Astrocyte (in vitro differentiated cells and primary cell): ENCODE results near the gene TCF7. TPM values are rescaled to one million over a fixed set of nuclear protein-coding genes. Genes with fewer than 3 reads are reported as not detected.

Experiments
- DNase-seq: peaks from one replicate; pipeline ENCODE4 v3.0.0-alpha.2; 2010; ENCODE audit warnings: low read depth
- FAIRE-seq: peaks from 2 replicates; lab custom pipeline; 2011; peaks lifted over from hg19 to GRCh38; lab: Jason Lieb, UNC
- H2AFZ ChIP-seq: 2 replicates; pipeline ENCODE4 v1.6.0; 2012; ENCODE audit warnings: low read depth, low read length, inconsistent platforms
- H3K27ac ChIP-seq: 2 replicates; pipeline ENCODE4 v1.5.1; 2011; ENCODE audit warnings: low read depth, low read length, inconsistent platforms
- H3K27me3 ChIP-seq: 2 replicates; pipeline ENCODE4 v1.6.0; 2011; ENCODE audit warnings: low read length, inconsistent platforms; ENCODE audit not compliant: insufficient read depth
- H3K36me3 ChIP-seq: 2 replicates; pipeline ENCODE4 v1.5.1; 2011; ENCODE audit warnings: low read length, inconsistent platforms; ENCODE audit not compliant: insufficient read depth
- H3K4me1 ChIP-seq: 2 replicates; pipeline ENCODE4 v1.5.1; 2011; ENCODE audit warnings: low read length, inconsistent platforms; ENCODE audit not compliant: insufficient read depth
- H3K4me2 ChIP-seq: 2 replicates; pipeline ENCODE4 v1.6.0; 2012; ENCODE audit warnings: low read length, inconsistent platforms
- H3K4me3 ChIP-seq: 2 replicates; pipeline ENCODE4 v1.5.1; 2011; ENCODE audit warnings: low read depth, mild to moderate bottlenecking, low read length, inconsistent platforms; ENCODE audit not compliant: insufficient read depth
- H3K79me2 ChIP-seq: 2 replicates; pipeline ENCODE4 v1.6.0; 2012; ENCODE audit warnings: mild to moderate bottlenecking, low read length, inconsistent platforms; ENCODE audit not compliant: insufficient read depth
- H3K9ac ChIP-seq: 2 replicates; pipeline ENCODE4 v1.6.0; 2012; ENCODE audit warnings: mild to moderate bottlenecking, low read length, inconsistent platforms
- H3K9me3 ChIP-seq: 2 replicates; pipeline ENCODE4 v1.5.1; 2012; ENCODE audit warnings: low read depth, mild to moderate bottlenecking, low read length, inconsistent platforms; ENCODE audit not compliant: insufficient read depth
- H4K20me1 ChIP-seq: 2 replicates; pipeline ENCODE4 v1.6.0; 2012; ENCODE audit warnings: low read length, inconsistent platforms; ENCODE audit not compliant: insufficient read depth
- H3K27ac Mint-ChIP-seq: one replicate; pipeline ENCODE4 v1.8.0; 2021; ENCODE audit warnings: mild to moderate bottlenecking, mixed read lengths; ENCODE audit not compliant: unreplicated experiment
- H3K27me3 Mint-ChIP-seq: one replicate; pipeline ENCODE4 v1.8.0; 2021; ENCODE audit warnings: low read depth, mixed read lengths; ENCODE audit not compliant: unreplicated experiment
- H3K36me3 Mint-ChIP-seq: one replicate; pipeline ENCODE4 v1.8.0; 2021; ENCODE audit warnings: low read depth, mixed read lengths; ENCODE audit not compliant: unreplicated experiment
- H3K4me1 Mint-ChIP-seq: one replicate; pipeline ENCODE4 v1.8.0; 2021; ENCODE audit warnings: low read depth, mixed read lengths; ENCODE audit not compliant: unreplicated experiment
- H3K4me3 Mint-ChIP-seq: one replicate; pipeline ENCODE4 v1.8.0; 2021; ENCODE audit warnings: mild to moderate bottlenecking, moderate library complexity, mixed read lengths; ENCODE audit not compliant: unreplicated experiment
- H3K9me3 Mint-ChIP-seq: one replicate; pipeline ENCODE4 v1.8.0; 2021; ENCODE audit warnings: mild to moderate bottlenecking, mixed read lengths; ENCODE audit not compliant: unreplicated experiment
- CTCF ChIP-seq: IDR thresholded peaks from 2 replicates; pipeline ENCODE4 v1.5.1; 2011; ENCODE audit warnings: low read depth, mild to moderate bottlenecking, inconsistent platforms, low read length, moderate library complexity; ENCODE audit not compliant: insufficient read depth
- EZH2 ChIP-seq: IDR thresholded peaks from 2 replicates; pipeline ENCODE4 v1.6.1; 2012; ENCODE audit warnings: mild to moderate bottlenecking, low read length, inconsistent platforms; ENCODE audit not compliant: insufficient read depth
- total RNA-seq: library from RNA; stranded (reverse); gene quantifications from 2 replicates; pipeline ENCODE4 v1.2.1, GENCODE V29; 2021

Gene TCF7
- total RNA-seq, 1 donor from 2014 or later, result 2.6 TPM

- no peak for TF ChIP-seq EZH2
- TF ChIP-seq CTCF, result no peak
- Histone ChIP-seq H4K20me1 (peaks cover 36% of the 10 kb centered on the region), H3K27me3 (no peaks in the 10 kb centered on the region), H2AFZ (no peak overlapping the region), H3K4me3 (no peak overlapping the region), H3K4me1 (peaks cover 11% of the 10 kb centered on the region), H3K4me2 (peak overlapping the region; percentile 93), H3K27ac (no peak overlapping the region), H3K9ac (peak overlapping the region; percentile 98), H3K9me3 (no peaks in the 10 kb centered on the region), H3K79me2 (peaks cover 37% of the 10 kb centered on the region), H3K36me3 (peaks cover 4% of the 10 kb centered on the region)
- FAIRE-seq (no peak), DNase-seq (no peak)
- Mint-ChIP-seq H3K27me3 (no peaks in the 10 kb centered on the region), H3K4me3 (peak overlapping the region; percentile 91), H3K4me1 (peaks cover 11% of the 10 kb centered on the region), H3K27ac (no peak overlapping the region), H3K36me3 (no peaks in the 10 kb centered on the region), H3K9me3 (no peaks in the 10 kb centered on the region)
Measured at GRCh38 chr5:134178096-134178419, 63.6 kb downstream of the TCF7 start.

- Mint-ChIP-seq H3K27me3 (no peaks in the 10 kb centered on the region), H3K27ac (no peak overlapping the region), H3K36me3 (no peaks in the 10 kb centered on the region), H3K9me3 (no peaks in the 10 kb centered on the region), H3K4me1 (peaks cover 4% of the 10 kb centered on the region), H3K4me3 (no peak overlapping the region)
- DNase-seq (no peak), FAIRE-seq (no peak)
- H3K9ac ChIP-seq, result no peak overlapping the region
- H3K36me3 ChIP-seq, result no peaks in the 10 kb centered on the region
- H3K79me2 ChIP-seq, result no peaks in the 10 kb centered on the region
- TF ChIP-seq EZH2, result no peak
- no peak for TF ChIP-seq CTCF
- no peaks in the 10 kb centered on the region for H3K9me3 ChIP-seq
- H4K20me1 ChIP-seq, result peaks cover 10% of the 10 kb centered on the region
- no peaks in the 10 kb centered on the region for H3K4me1 ChIP-seq
- H3K4me3 ChIP-seq, result no peak overlapping the region
- no peak overlapping the region for H3K4me2 ChIP-seq
- H3K27ac ChIP-seq, result no peak overlapping the region
- no peaks in the 10 kb centered on the region for H3K27me3 ChIP-seq
- H2AFZ ChIP-seq, result no peak overlapping the region
Measured at GRCh38 chr5:134183481-134183880, 69.0 kb downstream of the TCF7 start.

GRCh38 chr5:134184155-134185135 lies 70.0 kb downstream of the TCF7 start:
- Histone ChIP-seq H4K20me1 (peaks cover 10% of the 10 kb centered on the region), H3K9ac (no peak overlapping the region), H3K36me3 (no peaks in the 10 kb centered on the region), H3K4me2 (no peak overlapping the region), H3K9me3 (no peaks in the 10 kb centered on the region), H3K27ac (no peak overlapping the region), H3K27me3 (no peaks in the 10 kb centered on the region), H3K4me3 (no peak overlapping the region), H3K79me2 (no peaks in the 10 kb centered on the region), H3K4me1 (no peaks in the 10 kb centered on the region), H2AFZ (no peak overlapping the region)
- Mint-ChIP-seq H3K4me1 (peaks cover 4% of the 10 kb centered on the region), H3K9me3 (no peaks in the 10 kb centered on the region), H3K27me3 (no peaks in the 10 kb centered on the region), H3K4me3 (no peak overlapping the region), H3K27ac (no peak overlapping the region), H3K36me3 (no peaks in the 10 kb centered on the region)
- TF ChIP-seq CTCF (peak; percentile 77), EZH2 (no peak)
- DNase-seq (no peak), FAIRE-seq (no peak)
